SU-DHL-6 (cell line): ENCODE data around the gene FAM47E.

Experiments used
- CTCF ChIP-seq: fragments of 200-600 bp; sonication (generic); IDR thresholded peaks from one replicate; pipeline ENCODE4 v1.5.1; 2017; ENCODE audit warnings: antibody characterized with exemption, mild to moderate bottlenecking, low read length, moderate library complexity; ENCODE audit not compliant: insufficient read depth, poor library complexity, severe bottlenecking
- EZH2phosphoT487 ChIP-seq: fragments of 200-600 bp; sonication (generic), shearing (Covaris generic); conservative IDR thresholded peaks from 2 replicates; pipeline ENCODE4 v1.6.1; 2018; ENCODE audit warnings: mild to moderate bottlenecking, antibody characterized with exemption, low read length, moderate library complexity, mixed read lengths

GRCh38 chr4:76257824-76258223 lies 6.3 kb downstream of the FAM47E start:
- TF ChIP-seq CTCF (no peak), EZH2phosphoT487 (no peak)
